HFF-Myc (cell line): ENCODE measurements around the gene CASTOR2.

Experiments used
- DNase-seq: peaks from one replicate; pipeline ENCODE4 v3.0.0-alpha.2; 2011; ENCODE audit warnings: low read depth; ENCODE audit errors: extremely low read depth
- H3K4me3 ChIP-seq: replicated peaks from 2 replicates; pipeline ENCODE4 v1.5.1; 2011; ENCODE audit warnings: low read depth, mild to moderate bottlenecking, control low read depth, low read length
- TF ChIP-seq, protein P1 (sequence below): IDR thresholded peaks from 2 replicates; pipeline ENCODE4 v1.5.1; 2012; ENCODE audit warnings: mild to moderate bottlenecking, low read depth, low read length, control low read depth; ENCODE audit errors: missing control alignments

CASTOR2 gene

DNA sequence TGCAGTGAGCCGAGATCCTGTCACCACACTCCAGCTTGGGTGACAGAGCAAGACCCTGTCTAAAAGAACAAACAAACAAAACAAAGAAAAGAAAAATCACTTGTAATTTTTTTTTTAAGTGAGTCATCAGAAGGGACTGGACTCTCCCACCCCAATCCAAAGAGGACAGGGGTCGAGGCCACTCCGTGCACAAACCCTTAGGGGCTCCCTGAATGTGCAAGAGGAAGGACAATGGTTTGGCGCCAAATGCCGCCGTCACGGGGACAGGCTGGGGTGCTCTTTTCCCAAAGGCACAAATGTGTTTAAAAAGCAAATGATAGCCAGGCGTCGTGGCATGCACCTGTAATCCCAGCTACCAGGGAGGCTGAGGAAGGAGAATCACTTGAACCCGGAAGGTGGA, 85.3 kb downstream of the CASTOR2 start:
- H3K4me3 ChIP-seq = no peak overlapping the region
- TF ChIP-seq, protein P1, sequence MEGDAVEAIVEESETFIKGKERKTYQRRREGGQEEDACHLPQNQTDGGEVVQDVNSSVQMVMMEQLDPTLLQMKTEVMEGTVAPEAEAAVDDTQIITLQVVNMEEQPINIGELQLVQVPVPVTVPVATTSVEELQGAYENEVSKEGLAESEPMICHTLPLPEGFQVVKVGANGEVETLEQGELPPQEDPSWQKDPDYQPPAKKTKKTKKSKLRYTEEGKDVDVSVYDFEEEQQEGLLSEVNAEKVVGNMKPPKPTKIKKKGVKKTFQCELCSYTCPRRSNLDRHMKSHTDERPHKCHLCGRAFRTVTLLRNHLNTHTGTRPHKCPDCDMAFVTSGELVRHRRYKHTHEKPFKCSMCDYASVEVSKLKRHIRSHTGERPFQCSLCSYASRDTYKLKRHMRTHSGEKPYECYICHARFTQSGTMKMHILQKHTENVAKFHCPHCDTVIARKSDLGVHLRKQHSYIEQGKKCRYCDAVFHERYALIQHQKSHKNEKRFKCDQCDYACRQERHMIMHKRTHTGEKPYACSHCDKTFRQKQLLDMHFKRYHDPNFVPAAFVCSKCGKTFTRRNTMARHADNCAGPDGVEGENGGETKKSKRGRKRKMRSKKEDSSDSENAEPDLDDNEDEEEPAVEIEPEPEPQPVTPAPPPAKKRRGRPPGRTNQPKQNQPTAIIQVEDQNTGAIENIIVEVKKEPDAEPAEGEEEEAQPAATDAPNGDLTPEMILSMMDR = no peak
- DNase-seq = no peak

- H3K4me3 ChIP-seq = no peak overlapping the region
- DNase-seq = no peak
- TF ChIP-seq, protein P1 = no peak
These were observed 86.0 kb downstream of the CASTOR2 start for GRCh38 chr7:75050501-75050900.

DNA sequence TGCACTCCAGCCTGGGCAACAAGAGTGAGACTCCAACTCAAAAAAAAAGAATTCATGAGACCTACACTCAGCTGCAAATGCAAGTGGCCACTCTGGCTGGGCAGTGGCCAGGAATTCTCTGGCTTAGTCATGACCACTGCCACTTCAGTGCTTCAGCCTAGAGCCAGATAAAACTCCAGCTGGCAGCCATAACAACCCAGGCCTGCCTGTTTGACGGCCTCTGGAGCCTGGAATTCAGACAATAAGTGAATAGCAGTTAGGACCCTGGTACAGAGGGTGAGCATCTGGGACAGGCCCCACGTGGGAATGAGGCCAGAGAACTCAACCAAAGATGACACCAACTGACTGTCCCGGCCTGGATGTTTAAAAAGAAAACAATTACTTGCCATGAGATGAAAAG, 90.2 kb downstream of the CASTOR2 start:
- TF ChIP-seq, protein P1 = no peak
- H3K4me3 ChIP-seq = no peak overlapping the region
- DNase-seq = peak; percentile 51

DNA sequence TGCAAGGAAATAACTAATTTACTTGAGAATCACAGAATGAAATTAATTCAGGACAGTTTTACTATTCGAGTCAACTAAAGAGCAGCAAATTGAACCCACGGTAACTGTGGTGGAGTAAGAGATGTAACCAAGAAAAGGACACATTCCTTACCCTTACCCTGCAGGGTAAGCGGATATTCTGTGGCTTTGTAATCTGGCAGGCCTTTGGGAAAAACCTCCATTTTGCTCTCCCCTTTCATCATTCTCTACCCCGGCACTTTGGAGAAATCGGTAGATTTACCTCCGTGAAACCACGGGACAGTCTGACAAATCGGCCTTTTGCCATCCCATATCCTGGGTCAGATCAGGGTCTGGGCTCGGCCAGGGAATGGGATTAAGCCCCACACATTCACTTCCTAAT, 90.7 kb downstream of the CASTOR2 start:
- TF ChIP-seq, protein P1 = no peak
- DNase-seq = no peak

DNA sequence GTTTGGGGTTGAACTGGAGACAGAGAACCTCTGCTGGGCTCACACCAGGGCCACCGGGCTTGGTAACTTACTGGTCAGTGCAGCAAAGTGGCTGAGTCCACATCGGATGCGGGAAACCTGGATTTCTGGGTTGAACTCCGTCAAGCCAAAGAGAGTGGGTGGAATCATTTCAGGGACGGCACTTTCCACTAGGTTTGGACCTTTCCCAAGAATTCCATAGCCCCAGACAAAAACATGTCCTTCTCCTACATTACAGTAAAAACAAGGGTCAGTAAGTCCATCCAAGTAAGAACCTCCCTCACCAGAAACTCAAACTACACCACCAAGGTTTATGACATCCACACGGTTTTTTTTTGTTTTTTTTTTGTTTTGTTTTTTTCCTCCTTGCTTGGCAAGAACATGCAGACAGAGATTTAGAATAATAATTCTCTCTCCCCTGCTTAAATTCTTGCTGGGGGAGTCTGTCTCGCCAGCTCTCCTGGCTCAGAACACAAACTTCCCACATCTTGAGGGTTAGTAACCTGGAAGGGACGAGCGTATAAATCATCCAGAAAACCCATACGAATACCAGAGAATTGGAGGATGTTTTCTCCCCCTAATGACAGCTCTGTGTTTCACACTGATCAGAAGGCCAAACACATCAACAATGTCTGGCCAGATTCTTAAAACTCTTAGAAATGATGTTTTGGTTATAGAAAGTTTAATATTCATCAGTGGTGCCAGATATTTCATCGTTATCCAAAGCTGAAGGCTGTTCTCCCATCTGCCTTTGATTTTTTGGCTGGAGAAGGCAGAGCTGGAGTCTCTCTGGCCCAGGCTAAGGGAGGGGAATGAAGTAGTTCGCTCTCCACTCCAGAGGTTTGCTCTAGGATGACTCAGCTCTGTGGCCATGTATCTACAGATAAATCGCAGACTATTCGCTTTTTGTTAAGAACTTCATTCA, 91.6 kb downstream of the CASTOR2 start:
- H3K4me3 ChIP-seq = no peak overlapping the region
- TF ChIP-seq, protein P1 = no peak
- DNase-seq = peak; percentile 44

More for the DNA sequence above, 90.7 kb downstream of the CASTOR2 start:
- no peak overlapping the region for H3K4me3 ChIP-seq

DNA sequence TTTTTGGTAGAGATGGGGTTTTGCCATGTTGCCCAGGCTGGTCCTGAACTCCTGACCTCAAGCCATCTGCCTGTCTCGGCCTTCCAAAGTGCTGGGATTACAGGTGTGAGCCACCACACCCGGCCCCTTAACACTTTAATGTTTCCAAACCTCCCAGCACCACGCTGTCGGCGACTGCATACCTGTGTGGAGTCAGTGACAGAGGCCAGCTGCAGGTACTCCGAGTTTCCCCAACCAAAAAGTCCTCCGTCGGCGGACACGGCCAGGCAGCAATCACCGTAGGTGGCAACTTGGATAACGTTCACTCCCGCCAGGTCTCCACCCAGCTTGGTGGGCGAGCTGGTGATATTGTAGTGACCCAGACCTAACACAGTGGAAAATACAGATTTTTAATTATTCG, 93.9 kb downstream of the CASTOR2 start:
- no peak overlapping the region for H3K4me3 ChIP-seq
- TF ChIP-seq, protein P1 = no peak
- no peak for DNase-seq
